RCC 7860 (cell line): Measurements from ENCODE around the gene CSDE1.

Source experiments
- DNase-seq: peaks from one replicate; pipeline ENCODE4 v3.0.0-alpha.2; 2015; ENCODE audit warnings: low spot score
- FAIRE-seq: peaks from 2 replicates; lab custom pipeline; 2012; peaks lifted over from hg19 to GRCh38; lab: Jason Lieb, UNC

Gene CSDE1

DNA sequence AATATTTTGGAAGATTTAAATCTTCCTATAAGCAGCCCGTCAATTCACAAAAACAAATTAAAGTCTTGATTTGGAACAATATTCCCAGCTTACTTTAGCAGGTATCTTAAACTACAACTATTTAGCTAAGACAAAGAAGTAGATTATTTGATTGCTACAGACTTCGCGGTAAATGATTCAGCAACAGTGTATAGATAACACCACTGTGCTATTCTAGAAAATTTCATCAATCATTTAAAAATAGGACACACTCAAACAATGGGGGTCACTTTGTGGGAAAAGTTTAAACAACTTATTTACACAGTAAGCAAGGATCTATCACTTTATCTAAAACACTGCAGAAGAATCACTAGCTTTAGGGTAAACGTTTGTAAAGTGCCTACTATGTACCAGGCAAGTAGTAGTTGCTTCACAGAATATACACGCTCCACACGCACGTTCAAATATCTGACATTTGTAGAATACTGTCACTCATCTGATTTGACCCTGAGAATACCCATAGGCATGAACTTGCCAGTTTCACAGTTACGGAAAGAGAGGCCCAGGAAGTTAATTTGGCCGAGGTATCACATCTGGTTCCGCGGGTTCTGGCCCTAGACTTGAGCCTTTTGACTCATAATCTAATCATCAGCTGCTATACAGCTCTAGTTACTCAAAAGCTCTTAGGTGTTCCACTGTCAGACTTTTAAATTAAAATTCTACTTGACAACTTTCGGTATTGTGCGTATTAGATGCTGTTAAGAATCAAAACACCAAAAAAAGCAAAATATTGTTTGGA, 88.8 kb downstream of the CSDE1 start:
- DNase-seq (no peak), FAIRE-seq (no peak)

DNA sequence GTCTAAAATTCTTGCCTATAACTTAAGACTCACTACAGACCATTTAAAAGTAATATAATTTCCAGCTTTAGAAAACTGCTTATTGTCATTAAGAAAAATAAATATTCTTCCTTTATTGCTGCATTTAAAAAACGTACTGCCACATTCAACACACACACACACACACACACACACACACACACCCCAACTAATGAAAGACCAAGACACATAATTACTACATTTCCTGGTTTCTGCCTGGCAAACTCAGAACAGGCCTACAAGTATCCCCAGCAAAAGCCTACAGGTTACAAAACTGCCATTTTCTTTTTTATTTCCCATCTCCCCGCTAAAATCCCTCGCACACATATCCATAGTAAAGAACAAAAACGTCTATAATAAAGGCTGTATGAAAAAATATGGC, 89.4 kb downstream of the CSDE1 start:
- DNase-seq (no peak), FAIRE-seq (no peak)

- FAIRE-seq = no peak
Measured at GRCh38 chr1:114666954-114667353, 90.8 kb downstream of the CSDE1 start.

More at GRCh38 chr1:114666954-114667353, 90.8 kb downstream of the CSDE1 start:
- DNase-seq = no peak
